ENCODE results near the gene TICAM1. TPM values are rescaled to one million over a fixed set of nuclear protein-coding genes. Genes with fewer than 3 reads are reported as not detected.
A peak's percentile ranks its signal among the peaks of the same experiment; 100 is the strongest.
"Not testable (repeated sequence)": the region's sequence is repeated elsewhere in the genome, so short reads cannot be mapped to it uniquely, and the experiment has no call there.

The TICAM1 gene
- total RNA-seq, 1 donor from 2014 or later: 3.4 TPM

- H3K4me1 Mint-ChIP-seq (ENCODE audit: low read depth); H3K36me3 Mint-ChIP-seq (ENCODE audit: insufficient read depth); DNase-seq (ENCODE audit: low spot score, unreplicated experiment); H3K9me3 Mint-ChIP-seq (ENCODE audit: low read depth); H3K27me3 Mint-ChIP-seq: not testable (repeated sequence)
- TF ChIP-seq CTCF (IDR thresholded peaks at IDR 0.05; ENCODE audit: unreplicated experiment): peak; percentile 12
- H3K4me3 Mint-ChIP-seq (ENCODE audit: low read depth): peak overlapping the region; percentile 76
- H3K27ac Mint-ChIP-seq: peak overlapping the region; percentile 84
Observed at GRCh38 chr19:4792019-4792865, 39.3 kb downstream of the TICAM1 start.

- DNase-seq (ENCODE audit: low spot score, unreplicated experiment): peak; percentile 97
- no peaks in the 10 kb centered on the region for H3K9me3 Mint-ChIP-seq (ENCODE audit: low read depth)
- TF ChIP-seq CTCF (IDR thresholded peaks at IDR 0.05; ENCODE audit: unreplicated experiment): peak; percentile 100
- H3K4me3 Mint-ChIP-seq (ENCODE audit: low read depth): peak within 1 kb of the TSS; percentile 76
- peak within 1 kb of the TSS; percentile 84 for H3K27ac Mint-ChIP-seq
- H3K4me1 Mint-ChIP-seq (ENCODE audit: low read depth): peaks cover 4% of the 10 kb centered on the region
- peaks cover 1% of the 10 kb centered on the region for H3K36me3 Mint-ChIP-seq (ENCODE audit: insufficient read depth)
- peaks cover 2% of the 10 kb centered on the region for H3K27me3 Mint-ChIP-seq
Observed at GRCh38 chr19:4791183-4792018, 40.1 kb downstream of the TICAM1 start, which contains the start of gene FEM1A. Gene FEM1A (plus strand): TSS chr19:4791734. CDS start chr19:4791855, 121 bp downstream.

GRCh38 chr19:4786412-4787016 is 45.0 kb downstream of the TICAM1 start:
- H3K4me1 Mint-ChIP-seq (ENCODE audit: low read depth); H3K27ac Mint-ChIP-seq; H3K36me3 Mint-ChIP-seq (ENCODE audit: insufficient read depth); DNase-seq (ENCODE audit: low spot score, unreplicated experiment); H3K4me3 Mint-ChIP-seq (ENCODE audit: low read depth); H3K9me3 Mint-ChIP-seq (ENCODE audit: low read depth): not testable (repeated sequence)
- peaks cover 16% of the 10 kb centered on the region for H3K27me3 Mint-ChIP-seq

- peaks cover 3% of the 10 kb centered on the region for H3K9me3 Mint-ChIP-seq (ENCODE audit: low read depth)
- H3K27me3 Mint-ChIP-seq: peaks cover 24% of the 10 kb centered on the region
- TF ChIP-seq CTCF (IDR thresholded peaks at IDR 0.05; ENCODE audit: unreplicated experiment): no peak
- DNase-seq (ENCODE audit: low spot score, unreplicated experiment): no peak
- no peaks in the 10 kb centered on the region for H3K4me1 Mint-ChIP-seq (ENCODE audit: low read depth)
- H3K4me3 Mint-ChIP-seq (ENCODE audit: low read depth): no peak overlapping the region
- H3K27ac Mint-ChIP-seq: no peak overlapping the region
- no peaks in the 10 kb centered on the region for H3K36me3 Mint-ChIP-seq (ENCODE audit: insufficient read depth)
Observed at GRCh38 chr19:4781801-4782200, 49.7 kb downstream of the TICAM1 start.

- Mint-ChIP-seq H3K4me1 (ENCODE audit: low read depth) (no peaks in the 10 kb centered on the region), H3K9me3 (ENCODE audit: low read depth) (peaks cover 3% of the 10 kb centered on the region), H3K4me3 (ENCODE audit: low read depth) (no peak overlapping the region), H3K36me3 (ENCODE audit: insufficient read depth) (no peaks in the 10 kb centered on the region), H3K27me3 (peaks cover 23% of the 10 kb centered on the region), H3K27ac (no peak overlapping the region)
- TF ChIP-seq CTCF (IDR thresholded peaks at IDR 0.05; ENCODE audit: unreplicated experiment): no peak
- DNase-seq (ENCODE audit: low spot score, unreplicated experiment): no peak
Observed at GRCh38 chr19:4780860-4781259, 50.7 kb downstream of the TICAM1 start.

- H3K27ac Mint-ChIP-seq; H3K4me3 Mint-ChIP-seq (ENCODE audit: low read depth); H3K36me3 Mint-ChIP-seq (ENCODE audit: insufficient read depth); H3K4me1 Mint-ChIP-seq (ENCODE audit: low read depth); H3K9me3 Mint-ChIP-seq (ENCODE audit: low read depth); DNase-seq (ENCODE audit: low spot score, unreplicated experiment): not testable (repeated sequence)
- peaks cover 33% of the 10 kb centered on the region for H3K27me3 Mint-ChIP-seq
Observed at GRCh38 chr19:4778124-4778523, 53.4 kb downstream of the TICAM1 start.
